Subcutaneous adipose tissue (tissue), 4 donors: ENCODE results near the gene PCDHGB5. TPM values are rescaled to one million over a fixed set of nuclear protein-coding genes. Genes with fewer than 3 reads are reported as not detected.
"Not testable (repeated sequence)": the region's sequence is repeated elsewhere in the genome, so short reads cannot be mapped to it uniquely, and the experiment has no call there.

Experiments
- total RNA-seq, 4 donors: library from RNA; depleted of rRNA; stranded (reverse); fragments of >200 nt; gene quantifications; one replicate each; pipeline ENCODE4 v1.1.0, GENCODE V29; 2016
- TF ChIP-seq, protein P1 (sequence below): fragments of 450-650 bp; IDR thresholded peaks from one replicate; pipeline ENCODE4 v1.5.1; 2016; ENCODE audit warnings: low read depth, mild to moderate bottlenecking, control low read depth, antibody characterized with exemption, moderate library complexity

Gene PCDHGB5
- total RNA-seq, 4 donors from 2014 or later, result 5.3 to 7.0 (median 6.7) TPM

DNA sequence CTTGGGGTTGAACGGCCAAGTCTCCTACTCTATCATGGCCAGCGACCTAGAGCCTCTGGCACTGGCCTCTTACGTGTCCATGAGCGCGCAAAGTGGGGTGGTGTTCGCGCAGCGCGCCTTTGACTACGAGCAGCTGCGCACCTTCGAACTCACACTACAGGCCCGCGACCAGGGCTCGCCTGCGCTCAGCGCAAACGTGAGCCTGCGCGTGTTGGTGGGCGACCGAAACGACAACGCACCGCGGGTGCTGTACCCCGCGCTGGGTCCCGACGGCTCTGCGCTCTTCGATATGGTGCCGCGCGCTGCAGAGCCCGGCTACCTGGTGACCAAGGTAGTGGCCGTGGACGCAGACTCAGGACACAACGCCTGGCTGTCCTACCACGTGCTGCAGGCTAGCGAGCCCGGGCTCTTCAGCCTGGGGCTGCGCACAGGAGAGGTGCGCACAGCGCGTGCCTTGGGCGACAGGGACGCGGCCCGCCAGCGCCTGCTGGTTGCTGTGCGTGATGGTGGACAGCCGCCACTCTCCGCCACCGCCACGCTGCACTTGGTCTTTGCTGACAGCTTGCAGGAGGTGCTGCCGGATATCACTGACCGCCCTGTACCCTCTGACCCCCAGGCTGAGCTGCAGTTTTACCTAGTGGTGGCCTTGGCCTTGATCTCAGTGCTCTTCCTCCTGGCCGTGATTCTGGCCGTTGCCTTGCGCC, 2.0 kb downstream of the PCDHGB5 start:
- TF ChIP-seq, protein P1, sequence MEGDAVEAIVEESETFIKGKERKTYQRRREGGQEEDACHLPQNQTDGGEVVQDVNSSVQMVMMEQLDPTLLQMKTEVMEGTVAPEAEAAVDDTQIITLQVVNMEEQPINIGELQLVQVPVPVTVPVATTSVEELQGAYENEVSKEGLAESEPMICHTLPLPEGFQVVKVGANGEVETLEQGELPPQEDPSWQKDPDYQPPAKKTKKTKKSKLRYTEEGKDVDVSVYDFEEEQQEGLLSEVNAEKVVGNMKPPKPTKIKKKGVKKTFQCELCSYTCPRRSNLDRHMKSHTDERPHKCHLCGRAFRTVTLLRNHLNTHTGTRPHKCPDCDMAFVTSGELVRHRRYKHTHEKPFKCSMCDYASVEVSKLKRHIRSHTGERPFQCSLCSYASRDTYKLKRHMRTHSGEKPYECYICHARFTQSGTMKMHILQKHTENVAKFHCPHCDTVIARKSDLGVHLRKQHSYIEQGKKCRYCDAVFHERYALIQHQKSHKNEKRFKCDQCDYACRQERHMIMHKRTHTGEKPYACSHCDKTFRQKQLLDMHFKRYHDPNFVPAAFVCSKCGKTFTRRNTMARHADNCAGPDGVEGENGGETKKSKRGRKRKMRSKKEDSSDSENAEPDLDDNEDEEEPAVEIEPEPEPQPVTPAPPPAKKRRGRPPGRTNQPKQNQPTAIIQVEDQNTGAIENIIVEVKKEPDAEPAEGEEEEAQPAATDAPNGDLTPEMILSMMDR, result no peak

DNA sequence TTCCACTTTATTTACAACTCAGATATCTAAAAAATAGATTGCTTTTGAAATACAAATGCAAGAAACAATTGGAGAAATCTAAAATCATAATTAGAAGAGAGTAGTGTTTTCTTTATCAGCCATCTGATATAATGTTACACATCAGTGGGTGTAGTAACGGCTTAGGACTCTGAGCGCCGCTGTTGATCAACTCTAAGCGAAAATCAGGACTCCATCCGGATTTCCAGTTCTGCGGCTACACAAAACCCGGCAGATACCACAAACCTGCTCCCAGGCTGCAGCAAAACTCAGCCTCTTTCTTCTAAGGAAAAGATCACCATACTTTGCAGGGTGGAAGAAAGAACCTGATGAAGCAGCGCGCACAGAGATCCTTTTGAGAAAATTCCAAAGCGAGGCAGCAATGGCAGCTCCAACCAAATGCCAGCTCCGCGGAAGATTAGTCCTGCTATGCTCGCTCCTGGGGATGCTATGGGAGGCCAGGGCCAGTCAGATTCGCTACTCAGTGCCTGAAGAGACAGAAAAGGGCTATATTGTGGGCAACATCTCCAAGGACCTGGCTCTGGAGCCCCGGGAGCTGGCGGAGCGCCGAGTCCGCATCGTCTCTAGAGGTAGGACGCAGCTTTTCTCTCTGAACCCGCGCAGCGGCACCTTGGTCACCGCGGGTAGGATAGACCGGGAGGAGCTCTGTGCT, 5.0 kb downstream of the PCDHGB5 start, which contains the start of gene PCDHGA9:
Gene PCDHGA9 (plus strand): TSS at position 226 of the 691 bp plus-strand sequence. CDS start 175 bp downstream, at position 401.
- TF ChIP-seq, protein P1, result no peak

DNA sequence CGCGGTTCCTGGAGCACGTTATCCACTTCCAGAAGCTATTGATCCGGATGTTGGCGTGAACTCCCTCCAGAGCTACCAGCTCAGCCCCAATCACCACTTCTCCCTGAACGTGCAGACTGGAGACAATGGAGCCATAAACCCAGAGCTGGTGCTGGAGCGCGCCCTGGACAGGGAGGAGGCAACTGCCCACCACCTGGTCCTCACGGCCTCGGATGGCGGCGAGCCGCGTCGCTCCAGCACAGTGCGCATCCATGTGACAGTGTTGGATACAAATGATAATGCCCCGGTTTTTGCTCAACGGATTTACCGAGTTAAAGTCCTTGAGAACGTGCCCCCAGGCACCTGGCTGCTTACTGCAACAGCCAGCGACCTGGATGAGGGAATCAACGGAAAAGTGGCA, 5.6 kb downstream of the PCDHGB5 start:
- TF ChIP-seq, protein P1, result no peak

DNA sequence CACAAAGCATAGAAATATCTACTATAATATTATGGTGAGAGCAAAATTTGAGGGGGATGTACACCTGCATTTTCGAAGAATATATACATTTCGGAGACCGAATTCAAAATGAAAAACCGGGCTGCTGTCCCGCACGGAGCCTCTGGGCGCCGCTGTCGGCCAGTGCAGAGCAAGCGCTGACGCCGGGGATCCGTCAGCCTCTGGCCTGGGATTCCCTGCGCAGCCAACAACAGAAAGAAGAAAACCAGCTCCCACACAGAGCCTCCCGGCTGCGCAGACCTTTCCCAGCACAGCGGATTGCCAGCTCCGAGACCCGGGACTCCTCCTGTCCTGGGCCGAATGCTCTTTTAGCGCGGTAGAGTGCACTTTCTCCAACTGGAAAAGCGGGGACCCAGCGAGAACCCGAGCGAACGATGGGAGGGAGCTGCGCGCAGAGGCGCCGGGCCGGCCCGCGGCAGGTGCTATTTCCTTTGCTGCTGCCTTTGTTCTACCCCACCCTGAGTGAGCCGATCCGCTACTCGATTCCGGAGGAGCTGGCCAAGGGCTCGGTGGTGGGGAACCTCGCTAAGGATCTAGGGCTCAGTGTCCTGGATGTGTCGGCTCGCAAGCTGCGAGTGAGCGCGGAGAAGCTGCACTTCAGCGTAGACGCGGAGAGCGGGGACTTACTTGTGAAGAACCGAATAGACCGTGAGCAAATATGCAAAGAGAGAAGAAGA, 10.2 kb downstream of the PCDHGB5 start, which contains the start of gene PCDHGB6:
Gene PCDHGB6 (plus strand): TSS at position 232 of the 716 bp plus-strand sequence. CDS start 182 bp downstream, at position 414.
- TF ChIP-seq, protein P1, result not testable (repeated sequence)

DNA sequence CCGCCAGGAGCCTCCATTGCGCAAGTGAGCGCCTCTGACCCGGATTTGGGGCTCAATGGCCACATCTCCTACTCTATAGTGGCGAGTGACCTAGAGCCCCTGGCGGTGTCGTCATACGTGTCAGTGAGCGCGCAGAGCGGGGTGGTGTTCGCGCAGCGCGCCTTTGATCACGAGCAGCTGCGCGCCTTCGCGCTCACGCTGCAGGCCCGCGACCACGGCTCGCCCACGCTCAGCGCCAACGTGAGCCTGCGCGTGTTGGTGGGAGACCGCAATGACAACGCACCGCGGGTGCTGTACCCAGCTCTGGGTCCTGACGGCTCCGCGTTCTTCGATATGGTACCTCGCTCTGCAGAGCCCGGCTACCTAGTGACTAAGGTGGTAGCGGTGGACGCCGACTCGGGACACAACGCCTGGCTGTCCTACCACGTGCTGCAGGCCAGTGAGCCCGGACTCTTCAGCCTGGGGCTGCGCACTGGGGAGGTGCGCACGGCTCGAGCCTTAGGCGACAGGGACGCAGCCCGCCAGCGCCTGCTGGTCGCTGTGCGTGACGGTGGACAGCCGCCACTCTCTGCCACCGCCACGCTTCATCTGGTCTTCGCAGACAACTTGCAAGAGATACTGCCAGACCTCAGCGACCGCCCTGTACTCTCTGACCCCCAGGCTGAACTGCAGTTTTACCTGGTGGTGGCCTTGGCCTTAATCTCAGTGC, 12.0 kb downstream of the PCDHGB5 start:
- TF ChIP-seq, protein P1, result no peak

DNA sequence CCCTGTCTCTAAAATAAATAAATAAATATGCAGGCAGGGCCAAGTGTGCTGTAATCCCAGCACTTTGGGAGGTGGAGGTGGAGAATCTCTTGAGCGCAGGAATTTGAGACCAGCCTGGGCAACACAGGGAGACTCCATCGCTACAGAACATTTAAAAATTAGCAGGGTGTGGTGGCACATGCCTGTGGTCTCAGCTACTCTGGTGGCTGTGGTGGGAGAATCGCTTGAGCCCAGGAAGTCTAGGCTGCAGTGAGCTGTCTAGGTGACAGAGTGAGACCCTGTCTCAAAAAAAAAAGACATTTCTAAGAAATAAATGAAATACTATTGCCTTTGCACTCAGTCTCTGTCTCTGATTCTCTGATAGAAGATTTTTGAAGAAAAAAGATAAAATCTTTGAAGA, 13.8 kb downstream of the PCDHGB5 start:
- TF ChIP-seq, protein P1, result no peak
